ENCODE results near the gene TMEM219. TPM values are rescaled to one million over a fixed set of nuclear protein-coding genes. Genes with fewer than 3 reads are reported as not detected.

The TMEM219 gene
- total and polyA plus RNA-seq, 9 of the 15 experiments (the other 6 are each of a cell fraction or from before 2014, with no cell fraction given) = 35.3 to 62.8 (median 55.5) TPM

DNA sequence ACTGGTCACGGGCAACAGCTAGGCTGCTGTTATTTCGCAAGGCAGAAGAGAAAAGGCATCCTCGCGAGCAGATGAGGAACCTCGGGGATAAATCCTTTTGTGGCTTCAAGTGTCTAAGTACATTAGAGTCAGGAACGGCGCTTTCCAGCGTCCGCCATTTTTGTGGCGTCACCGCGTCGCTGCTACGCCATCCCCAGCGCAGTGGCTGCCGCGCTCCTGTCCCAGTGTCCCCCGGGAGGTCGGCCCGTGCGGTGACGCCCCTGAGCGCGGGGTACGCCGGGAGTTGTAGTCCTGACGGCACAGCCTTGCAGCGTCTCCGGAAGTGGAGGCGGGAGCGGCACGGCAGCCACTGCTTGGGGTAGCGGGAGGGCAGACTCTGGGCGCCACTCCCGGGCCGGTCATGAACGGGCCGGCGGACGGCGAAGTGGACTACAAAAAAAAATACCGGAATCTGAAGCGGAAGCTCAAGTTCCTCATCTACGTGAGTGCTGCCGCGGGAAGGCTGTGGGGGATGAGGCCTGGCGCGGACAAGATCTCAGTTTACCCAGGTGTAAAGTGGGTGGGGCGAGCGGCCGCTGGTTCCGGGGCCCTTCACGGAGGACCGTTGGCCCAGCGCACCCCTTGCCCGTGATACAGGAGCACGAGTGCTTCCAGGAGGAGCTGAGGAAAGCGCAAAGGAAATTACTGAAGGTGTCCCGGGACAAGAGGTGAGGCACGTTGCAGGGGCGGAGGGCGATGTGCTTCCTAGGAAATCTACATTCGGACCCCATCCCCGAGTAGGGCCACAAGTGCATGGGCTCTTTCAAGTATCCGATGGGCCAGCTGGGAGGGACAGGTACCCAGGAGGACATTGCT is 34.3 kb downstream of the TMEM219 start, which contains the start of gene INO80E (continued):
- peak; percentile 73 for TF ChIP-seq MBD2 (IDR thresholded peaks at IDR 0.05; ENCODE audit: borderline replicate concordance, low read depth)
- TF ChIP-seq TEAD1 (CRISPR knock-in tag; IDR thresholded peaks at IDR 0.05) = peak in 1 of 2 experiments; percentile 69; a peak in 1 of 4 replicates
- TF ChIP-seq HMG20A (CRISPR knock-in tag; conservative IDR thresholded peaks at IDR 0.05) = no peak
- no peak for TF ChIP-seq HDAC2 (IDR thresholded peaks at IDR 0.05)
- TF ChIP-seq ZBTB43 (CRISPR knock-in tag; IDR thresholded peaks at IDR 0.05) = 0 out of 2 replicates have a peak, but pooled peaks have one; percentile 3
- TF ChIP-seq SRF (CRISPR knock-in tag; IDR thresholded peaks at IDR 0.05) = peak in 1 of 2 experiments; percentile 77; a peak in 2 of 4 replicates
- no peak for TF ChIP-seq MTA2 (IDR thresholded peaks at IDR 0.05; ENCODE audit: low read depth)
- no peak for TF ChIP-seq ZNF696 (CRISPR knock-in tag; conservative IDR thresholded peaks at IDR 0.05)
- no peak for TF ChIP-seq MAFG (tag; conservative IDR thresholded peaks at IDR 0.05)
- TF ChIP-seq L3MBTL2 (IDR thresholded peaks at IDR 0.05) = no peak
- no peak for TF ChIP-seq GTF2B (IDR thresholded peaks at IDR 0.05; ENCODE audit: extremely low read depth, insufficient read length)
- no peak for TF ChIP-seq EP300 (IDR thresholded peaks at IDR 0.05; ENCODE audit: low read length)
- TF ChIP-seq SP2 (IDR thresholded peaks at IDR 0.05; ENCODE audit: extremely low read depth, low read depth, low read length, poor library complexity, severe bottlenecking) = no peak
- TF ChIP-seq FOSL1 (tag; conservative IDR thresholded peaks at IDR 0.05) = peak; percentile 49; the same call in 1 of the 2 replicates
- no peak for TF ChIP-seq ZNF518B (CRISPR knock-in tag; IDR thresholded peaks at IDR 0.05)
- no peak for TF ChIP-seq MBD1 (CRISPR knock-in tag; IDR thresholded peaks at IDR 0.05)
- TF ChIP-seq, protein P1, sequence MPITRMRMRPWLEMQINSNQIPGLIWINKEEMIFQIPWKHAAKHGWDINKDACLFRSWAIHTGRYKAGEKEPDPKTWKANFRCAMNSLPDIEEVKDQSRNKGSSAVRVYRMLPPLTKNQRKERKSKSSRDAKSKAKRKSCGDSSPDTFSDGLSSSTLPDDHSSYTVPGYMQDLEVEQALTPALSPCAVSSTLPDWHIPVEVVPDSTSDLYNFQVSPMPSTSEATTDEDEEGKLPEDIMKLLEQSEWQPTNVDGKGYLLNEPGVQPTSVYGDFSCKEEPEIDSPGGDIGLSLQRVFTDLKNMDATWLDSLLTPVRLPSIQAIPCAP (CRISPR knock-in tag; IDR thresholded peaks at IDR 0.05; ENCODE audit: borderline replicate concordance) = no peak
- peak in 1 of 2 experiments; percentile 74; a peak in 2 of 4 replicates for TF ChIP-seq CSDE1 (IDR thresholded peaks at IDR 0.05)
- TF ChIP-seq NFYB (IDR thresholded peaks at IDR 0.05; ENCODE audit: extremely low read depth, insufficient read length) = no peak
